HG03520 (cell line): Measurements from ENCODE around the gene SYNGR2.

Experiments
- ATAC-seq: cut with Tn5 transposase; IDR thresholded peaks from one replicate; pipeline ENCODE4 v1.9.1; 2021; ENCODE audit warnings: mild to moderate bottlenecking, moderate library complexity; ENCODE audit not compliant: unreplicated experiment

Gene SYNGR2

DNA sequence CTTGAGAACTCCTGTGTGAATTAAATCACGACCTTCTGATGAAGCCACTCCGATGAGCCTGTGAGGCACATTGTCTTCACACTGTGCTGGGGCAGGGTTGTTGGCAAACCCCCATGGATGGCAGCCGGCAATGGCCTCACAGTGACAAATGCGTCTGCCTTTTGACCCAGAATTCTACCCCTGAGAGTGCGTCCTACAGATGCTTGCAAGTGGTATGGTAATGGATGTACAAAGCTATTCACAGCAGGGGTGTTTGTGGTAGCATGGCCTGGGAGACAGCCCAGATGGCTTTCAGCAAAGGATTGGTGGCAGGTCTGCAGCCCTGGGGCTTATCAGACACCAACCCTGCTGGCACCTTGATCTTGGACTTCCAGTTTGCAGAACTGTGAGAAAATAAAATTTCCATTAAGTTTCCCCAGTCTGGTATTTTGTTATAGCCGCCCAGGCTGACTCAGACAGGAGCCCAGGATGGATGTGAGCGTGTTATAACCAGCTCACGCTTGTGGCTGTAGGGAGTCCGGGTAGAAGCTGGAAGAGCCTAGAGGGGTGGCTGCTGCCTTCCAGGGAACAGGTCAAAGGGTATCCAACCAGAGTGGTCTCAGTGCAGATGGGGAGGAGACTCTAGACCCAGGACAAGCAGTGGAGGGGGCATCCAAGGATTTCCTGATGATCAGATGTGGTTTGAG is 28.9 kb downstream of the SYNGR2 start:
- ATAC-seq, result no peak

DNA sequence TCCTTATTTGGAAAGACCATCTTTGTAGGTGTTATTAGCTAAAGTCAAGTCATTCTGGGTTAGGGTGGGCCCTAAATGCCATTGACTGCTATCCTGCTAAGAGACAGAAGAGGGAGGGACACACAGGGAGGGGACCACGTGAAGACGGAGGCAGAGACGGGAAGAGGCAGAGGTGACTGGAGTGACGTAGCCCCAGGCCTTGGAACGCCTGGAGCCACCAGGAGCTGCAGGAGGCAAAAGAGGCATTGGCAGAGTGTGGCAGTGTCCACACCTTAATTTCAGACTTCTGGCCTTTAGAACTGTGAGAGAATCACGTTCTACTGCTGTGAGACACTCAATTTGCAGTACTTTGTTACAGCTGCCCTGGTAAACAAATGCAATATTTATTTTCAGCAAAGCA is 32.1 kb downstream of the SYNGR2 start:
- ATAC-seq, result no peak

DNA sequence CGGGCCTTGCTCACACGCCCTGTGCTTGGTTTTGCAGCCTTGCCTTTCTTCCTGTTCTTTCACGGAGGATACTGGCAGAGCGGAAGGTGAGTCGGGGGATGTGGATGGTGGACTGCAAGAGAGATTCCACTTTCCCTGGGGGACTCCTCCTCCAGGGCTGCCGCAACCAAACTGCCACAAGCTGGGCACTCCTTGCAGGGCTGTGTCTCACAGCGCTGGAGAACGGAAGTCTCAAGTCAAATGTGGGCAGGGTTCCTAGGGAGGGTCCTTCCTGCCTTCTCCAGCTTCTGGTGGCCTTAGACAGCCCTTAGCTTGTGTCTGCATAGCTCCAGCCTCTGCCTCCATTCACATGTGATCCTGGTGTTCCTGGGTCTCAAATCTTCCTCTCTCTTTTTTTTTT is 34.3 kb downstream of the SYNGR2 start:
- ATAC-seq, result no peak

DNA sequence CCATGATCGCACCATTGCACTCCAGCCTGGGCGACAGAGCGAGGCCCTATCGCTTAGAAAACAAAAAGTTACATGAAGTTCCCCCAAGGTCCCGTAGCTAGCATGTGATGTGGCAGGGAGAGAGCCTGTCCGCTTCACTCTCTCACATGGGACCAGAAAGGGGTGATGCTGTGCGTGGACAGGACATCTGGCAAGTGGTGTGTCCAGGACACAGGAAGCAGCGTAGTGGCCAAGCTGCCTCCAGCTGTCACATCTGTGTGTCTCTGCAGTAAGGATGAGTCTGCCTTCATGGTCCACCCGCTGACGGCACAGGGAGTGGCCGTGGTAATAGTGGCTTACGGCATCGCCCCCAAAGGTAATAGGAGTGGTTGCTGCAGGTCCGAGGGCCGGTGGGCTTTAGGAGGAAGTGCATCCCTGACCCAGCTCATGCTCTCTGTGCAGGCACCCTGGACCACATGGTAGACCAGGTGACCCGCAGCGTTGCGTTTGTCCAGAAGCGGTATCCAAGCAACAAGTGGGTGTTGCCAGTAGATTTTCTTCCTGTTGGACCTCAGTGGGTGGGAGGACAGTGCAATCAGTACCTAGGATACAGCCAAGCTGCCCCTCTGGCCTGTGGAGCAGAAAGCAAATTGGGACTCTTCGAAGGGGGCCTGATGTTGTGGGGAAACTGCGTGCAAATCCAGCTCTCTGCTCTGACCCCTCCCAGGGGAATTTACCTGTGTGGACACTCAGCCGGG is 36.2 kb downstream of the SYNGR2 start:
- no peak for ATAC-seq

DNA sequence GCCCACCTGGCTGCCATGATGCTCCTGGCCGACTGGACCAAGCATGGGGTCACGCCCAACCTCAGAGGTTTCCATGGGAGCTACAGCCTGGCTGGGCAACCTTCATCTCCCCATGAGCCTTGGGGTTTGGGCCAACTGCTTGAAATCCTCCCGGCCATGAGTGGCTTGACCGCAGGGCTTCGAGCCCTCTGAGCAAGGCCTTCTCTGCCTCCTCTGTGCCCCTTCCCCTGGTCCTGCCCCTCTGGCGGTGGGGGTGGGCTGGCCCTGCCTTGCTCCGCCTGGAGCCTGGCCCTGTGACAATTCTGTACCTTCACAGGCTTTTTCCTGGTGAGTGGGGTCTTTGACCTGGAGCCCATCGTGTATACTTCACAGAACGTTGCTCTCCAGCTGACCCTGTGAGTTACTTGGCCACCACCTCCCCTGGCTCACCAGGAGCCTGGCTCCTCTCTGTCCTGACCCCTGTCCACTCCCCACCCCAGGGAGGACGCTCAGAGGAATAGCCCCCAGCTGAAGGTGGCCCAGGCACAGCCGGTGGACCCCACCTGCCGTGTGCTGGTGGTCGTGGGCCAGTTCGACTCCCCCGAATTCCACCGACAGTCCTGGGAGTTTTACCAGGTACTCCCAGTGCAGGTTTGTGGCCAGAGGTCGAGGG is 36.9 kb downstream of the SYNGR2 start:
- ATAC-seq, result no peak

DNA sequence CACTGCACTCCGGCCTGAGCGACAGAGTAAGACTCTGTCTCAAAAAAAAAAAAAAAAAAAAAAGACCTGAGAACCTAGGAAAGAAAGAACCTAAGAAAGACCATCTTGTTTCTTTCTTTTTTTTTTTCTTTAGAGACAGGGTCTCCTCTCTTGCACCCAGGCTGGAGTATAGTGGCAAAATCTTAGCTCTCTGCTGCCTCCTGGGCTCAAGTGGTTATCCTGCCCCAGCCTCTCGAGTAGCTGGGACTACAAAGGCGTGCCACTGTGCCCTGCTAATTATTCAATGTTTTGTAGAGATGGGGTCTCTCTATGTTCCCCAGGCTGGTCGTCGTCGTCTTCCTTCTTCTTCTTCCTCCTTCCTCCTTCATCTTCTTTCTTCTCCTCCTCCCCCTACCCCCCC is 37.9 kb downstream of the SYNGR2 start:
- no peak for ATAC-seq

DNA sequence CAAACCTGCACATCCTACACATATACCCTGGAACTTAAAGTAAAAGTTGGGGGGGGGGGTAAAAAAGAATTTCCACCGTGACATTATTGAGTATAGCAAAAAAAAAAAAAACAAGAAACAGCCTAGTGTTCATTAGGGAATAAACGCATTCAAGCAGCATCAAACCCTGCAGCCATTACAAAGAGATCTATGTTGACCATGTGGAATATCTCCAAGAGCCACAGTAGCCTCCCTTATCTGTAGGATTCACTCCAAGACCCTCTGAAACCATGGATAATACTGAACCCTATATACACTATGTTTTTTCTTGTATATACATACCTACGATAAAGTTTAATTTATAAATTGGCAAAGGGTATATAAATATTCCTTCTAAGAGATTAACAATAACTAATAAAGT is 40.1 kb downstream of the SYNGR2 start:
- no peak for ATAC-seq

DNA sequence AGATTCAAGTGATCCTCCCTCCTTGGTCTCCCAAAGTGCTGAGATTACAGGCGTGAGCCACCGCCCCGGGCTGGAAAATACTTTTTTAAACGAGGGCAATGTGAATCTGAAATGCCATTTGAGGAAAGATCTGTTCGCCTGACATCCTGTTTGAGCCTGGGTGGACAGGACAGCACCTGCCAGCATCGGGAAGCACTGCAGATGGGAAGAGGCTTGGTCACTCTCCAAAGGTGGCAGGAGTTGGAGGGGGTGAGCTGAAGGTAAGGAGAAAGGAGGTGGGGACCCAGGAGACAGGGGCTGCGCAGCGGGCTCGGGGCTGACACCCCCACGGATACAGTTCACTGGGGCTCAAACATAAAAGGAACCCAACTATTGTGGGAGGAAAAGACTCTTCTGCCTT is 41.7 kb downstream of the SYNGR2 start:
- ATAC-seq, result no peak

DNA sequence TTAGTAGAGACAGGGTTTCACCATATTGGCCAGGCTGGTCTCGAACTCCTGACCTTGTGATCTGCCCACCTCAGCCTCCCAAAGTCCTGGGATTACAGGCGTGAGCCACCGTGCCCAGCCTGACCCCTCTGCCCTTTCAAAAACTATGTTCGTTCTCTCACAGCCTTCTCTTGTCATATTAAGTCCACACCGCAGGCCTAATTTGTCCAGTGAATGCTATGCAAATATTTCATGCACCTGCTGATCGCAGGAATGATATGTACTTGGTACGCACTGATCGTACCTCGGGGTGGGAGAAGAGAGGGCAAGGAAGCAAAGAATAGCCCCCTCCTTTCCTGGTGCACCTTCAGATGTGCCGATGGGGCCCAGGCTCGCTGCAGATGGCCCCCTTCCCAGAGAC is 42.7 kb downstream of the SYNGR2 start:
- no peak for ATAC-seq

DNA sequence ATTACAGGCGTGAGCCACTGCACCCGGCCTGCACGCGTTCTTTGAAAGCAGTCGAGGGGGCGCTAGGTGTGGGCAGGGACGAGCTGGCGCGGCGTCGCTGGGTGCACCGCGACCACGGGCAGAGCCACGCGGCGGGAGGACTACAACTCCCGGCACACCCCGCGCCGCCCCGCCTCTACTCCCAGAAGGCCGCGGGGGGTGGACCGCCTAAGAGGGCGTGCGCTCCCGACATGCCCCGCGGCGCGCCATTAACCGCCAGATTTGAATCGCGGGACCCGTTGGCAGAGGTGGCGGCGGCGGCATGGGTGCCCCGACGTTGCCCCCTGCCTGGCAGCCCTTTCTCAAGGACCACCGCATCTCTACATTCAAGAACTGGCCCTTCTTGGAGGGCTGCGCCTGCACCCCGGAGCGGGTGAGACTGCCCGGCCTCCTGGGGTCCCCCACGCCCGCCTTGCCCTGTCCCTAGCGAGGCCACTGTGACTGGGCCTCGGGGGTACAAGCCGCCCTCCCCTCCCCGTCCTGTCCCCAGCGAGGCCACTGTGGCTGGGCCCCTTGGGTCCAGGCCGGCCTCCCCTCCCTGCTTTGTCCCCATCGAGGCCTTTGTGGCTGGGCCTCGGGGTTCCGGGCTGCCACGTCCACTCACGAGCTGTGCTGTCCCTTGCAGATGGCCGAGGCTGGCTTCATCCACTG is 45.8 kb downstream of the SYNGR2 start, which contains the start of gene BIRC5:
Gene BIRC5 (plus strand): TSS at position 238 of the 690 bp plus-strand sequence. CDS start 64 bp downstream, at position 302.
- ATAC-seq, result peak; percentile 76

DNA sequence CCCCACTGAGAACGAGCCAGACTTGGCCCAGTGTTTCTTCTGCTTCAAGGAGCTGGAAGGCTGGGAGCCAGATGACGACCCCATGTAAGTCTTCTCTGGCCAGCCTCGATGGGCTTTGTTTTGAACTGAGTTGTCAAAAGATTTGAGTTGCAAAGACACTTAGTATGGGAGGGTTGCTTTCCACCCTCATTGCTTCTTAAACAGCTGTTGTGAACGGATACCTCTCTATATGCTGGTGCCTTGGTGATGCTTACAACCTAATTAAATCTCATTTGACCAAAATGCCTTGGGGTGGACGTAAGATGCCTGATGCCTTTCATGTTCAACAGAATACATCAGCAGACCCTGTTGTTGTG is 46.3 kb downstream of the SYNGR2 start:
- ATAC-seq, result no peak

DNA sequence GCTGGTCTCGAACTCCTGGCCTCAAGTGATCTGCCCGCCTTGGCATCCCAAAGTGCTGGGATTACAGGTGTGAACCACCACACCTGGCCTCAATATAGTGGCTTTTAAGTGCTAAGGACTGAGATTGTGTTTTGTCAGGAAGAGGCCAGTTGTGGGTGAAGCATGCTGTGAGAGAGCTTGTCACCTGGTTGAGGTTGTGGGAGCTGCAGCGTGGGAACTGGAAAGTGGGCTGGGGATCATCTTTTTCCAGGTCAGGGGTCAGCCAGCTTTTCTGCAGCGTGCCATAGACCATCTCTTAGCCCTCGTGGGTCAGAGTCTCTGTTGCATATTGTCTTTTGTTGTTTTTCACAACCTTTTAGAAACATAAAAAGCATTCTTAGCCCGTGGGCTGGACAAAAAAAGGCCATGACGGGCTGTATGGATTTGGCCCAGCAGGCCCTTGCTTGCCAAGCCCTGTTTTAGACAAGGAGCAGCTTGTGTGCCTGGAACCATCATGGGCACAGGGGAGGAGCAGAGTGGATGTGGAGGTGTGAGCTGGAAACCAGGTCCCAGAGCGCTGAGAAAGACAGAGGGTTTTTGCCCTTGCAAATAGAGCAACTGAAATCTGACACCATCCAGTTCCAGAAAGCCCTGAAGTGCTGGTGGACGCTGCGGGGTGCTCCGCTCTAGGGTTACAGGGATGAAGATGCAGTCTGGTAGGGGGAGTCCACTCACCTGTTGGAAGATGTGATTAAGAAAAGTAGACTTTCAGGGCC is 51.2 kb downstream of the SYNGR2 start:
- no peak for ATAC-seq
